Neural crest cell (in vitro differentiated cells): Measurements from ENCODE around the gene KCNC3. TPM values are rescaled to one million over a fixed set of nuclear protein-coding genes. Genes with fewer than 3 reads are reported as not detected.

Experiments
- DNase-seq: peaks from one replicate; pipeline ENCODE4 v3.0.0; 2021; ENCODE audit warnings: low read depth, mixed read lengths, low spot score
- H3K27ac Mint-ChIP-seq: one replicate; pipeline ENCODE4 v1.8.0; 2021; ENCODE audit warnings: mild to moderate bottlenecking, mixed read lengths; ENCODE audit not compliant: unreplicated experiment
- H3K27me3 Mint-ChIP-seq: 2 replicates; pipeline ENCODE4 v1.8.0; 2021; ENCODE audit warnings: low read depth, mild to moderate bottlenecking, mixed read lengths
- H3K36me3 Mint-ChIP-seq: 2 replicates; pipeline ENCODE4 v1.8.0; 2021; ENCODE audit warnings: low read depth, mild to moderate bottlenecking, mixed read lengths
- H3K4me1 Mint-ChIP-seq: 2 replicates; pipeline ENCODE4 v1.8.0; 2021; ENCODE audit warnings: mixed read lengths
- H3K4me3 Mint-ChIP-seq: one replicate; pipeline ENCODE4 v1.8.0; 2021; ENCODE audit warnings: mild to moderate bottlenecking, mixed read lengths
- H3K9me3 Mint-ChIP-seq: 2 replicates; pipeline ENCODE4 v1.8.0; 2021; ENCODE audit warnings: mixed read lengths
- total RNA-seq: library from RNA; stranded (reverse); gene quantifications from 2 replicates; pipeline ENCODE4 v1.2.1, GENCODE V29; 2021
- TF ChIP-seq, protein P1 (sequence below): fragments of 200-600 bp; sonication (generic); conservative IDR thresholded peaks from 2 replicates; pipeline ENCODE4 v1.5.0; 2021; ENCODE audit warnings: antibody characterized with exemption, mild to moderate bottlenecking

The KCNC3 gene
- total RNA-seq, 1 donor from 2014 or later: 4.2 TPM

DNA sequence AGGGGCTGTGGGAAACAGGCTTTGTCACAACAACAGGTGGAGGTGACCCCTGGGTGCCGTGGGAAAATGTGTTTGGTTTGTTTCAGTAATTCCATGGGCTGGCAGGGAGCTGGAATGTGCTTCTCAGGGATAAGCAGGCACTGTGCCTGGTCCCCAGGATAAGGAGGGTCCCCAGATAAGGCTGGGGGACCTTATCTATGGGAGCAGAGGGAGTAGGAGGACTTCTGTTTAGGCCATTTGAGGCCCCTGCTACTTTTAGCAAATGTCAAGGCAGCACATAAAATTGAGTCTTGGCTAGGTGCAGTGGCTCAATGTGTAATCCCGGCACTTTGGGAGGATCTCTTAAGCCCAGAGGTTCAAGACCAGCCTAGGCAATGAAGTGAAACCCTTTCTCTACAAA is 59.5 kb downstream of the KCNC3 start:
- H3K27ac Mint-ChIP-seq: no peak overlapping the region
- no peaks in the 10 kb centered on the region for H3K4me1 Mint-ChIP-seq
- TF ChIP-seq, protein P1, sequence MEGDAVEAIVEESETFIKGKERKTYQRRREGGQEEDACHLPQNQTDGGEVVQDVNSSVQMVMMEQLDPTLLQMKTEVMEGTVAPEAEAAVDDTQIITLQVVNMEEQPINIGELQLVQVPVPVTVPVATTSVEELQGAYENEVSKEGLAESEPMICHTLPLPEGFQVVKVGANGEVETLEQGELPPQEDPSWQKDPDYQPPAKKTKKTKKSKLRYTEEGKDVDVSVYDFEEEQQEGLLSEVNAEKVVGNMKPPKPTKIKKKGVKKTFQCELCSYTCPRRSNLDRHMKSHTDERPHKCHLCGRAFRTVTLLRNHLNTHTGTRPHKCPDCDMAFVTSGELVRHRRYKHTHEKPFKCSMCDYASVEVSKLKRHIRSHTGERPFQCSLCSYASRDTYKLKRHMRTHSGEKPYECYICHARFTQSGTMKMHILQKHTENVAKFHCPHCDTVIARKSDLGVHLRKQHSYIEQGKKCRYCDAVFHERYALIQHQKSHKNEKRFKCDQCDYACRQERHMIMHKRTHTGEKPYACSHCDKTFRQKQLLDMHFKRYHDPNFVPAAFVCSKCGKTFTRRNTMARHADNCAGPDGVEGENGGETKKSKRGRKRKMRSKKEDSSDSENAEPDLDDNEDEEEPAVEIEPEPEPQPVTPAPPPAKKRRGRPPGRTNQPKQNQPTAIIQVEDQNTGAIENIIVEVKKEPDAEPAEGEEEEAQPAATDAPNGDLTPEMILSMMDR: no peak
- H3K4me3 Mint-ChIP-seq: no peak overlapping the region
- no peaks in the 10 kb centered on the region for H3K36me3 Mint-ChIP-seq
- H3K27me3 Mint-ChIP-seq: peaks cover 3% of the 10 kb centered on the region
- no peaks in the 10 kb centered on the region for H3K9me3 Mint-ChIP-seq
- no peak for DNase-seq

DNA sequence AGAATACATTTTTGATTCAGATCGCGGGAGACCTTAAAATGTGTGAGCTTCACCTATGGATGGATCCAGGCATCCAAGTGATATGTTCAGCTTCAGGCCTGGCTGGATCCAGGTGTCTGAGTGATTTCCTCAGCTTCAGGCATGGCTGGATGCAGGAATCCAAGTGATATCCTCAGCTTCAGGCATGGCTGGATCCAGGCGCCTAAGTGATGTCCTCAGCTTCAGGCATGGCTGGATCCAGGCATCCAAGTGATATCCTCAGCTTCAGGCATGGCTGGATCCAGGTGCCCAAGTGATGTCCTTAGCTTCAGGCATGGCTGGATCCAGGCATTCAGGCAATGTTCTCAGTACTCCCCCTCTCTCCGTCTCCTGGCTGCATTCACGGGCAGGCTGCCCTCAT is 60.7 kb downstream of the KCNC3 start:
- TF ChIP-seq, protein P1: no peak
- H3K9me3 Mint-ChIP-seq: no peaks in the 10 kb centered on the region

DNA sequence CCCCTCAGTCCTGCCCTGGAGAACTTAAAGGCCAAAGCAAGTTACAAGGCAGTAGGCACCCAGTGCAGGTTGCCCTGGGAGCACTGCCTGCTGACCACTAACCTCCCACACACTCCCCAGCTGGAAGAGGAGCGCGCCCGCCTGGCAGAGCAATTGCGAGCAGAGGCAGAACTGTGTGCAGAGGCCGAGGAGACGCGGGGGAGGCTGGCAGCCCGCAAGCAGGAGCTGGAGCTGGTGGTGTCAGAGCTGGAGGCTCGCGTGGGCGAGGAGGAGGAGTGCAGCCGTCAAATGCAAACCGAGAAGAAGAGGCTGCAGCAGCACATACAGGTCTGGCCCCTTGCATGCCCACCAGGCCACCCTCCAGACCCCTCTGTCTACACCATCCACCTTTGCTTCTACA is 61.1 kb downstream of the KCNC3 start:
- no peak for DNase-seq
- H3K4me3 Mint-ChIP-seq: no peak overlapping the region
- TF ChIP-seq, protein P1: no peak
- no peaks in the 10 kb centered on the region for H3K4me1 Mint-ChIP-seq
- peaks cover 3% of the 10 kb centered on the region for H3K27me3 Mint-ChIP-seq
- no peak overlapping the region for H3K27ac Mint-ChIP-seq
- H3K36me3 Mint-ChIP-seq: no peaks in the 10 kb centered on the region
- H3K9me3 Mint-ChIP-seq: no peaks in the 10 kb centered on the region

More for the DNA sequence above, 60.7 kb downstream of the KCNC3 start:
- Mint-ChIP-seq H3K27ac (no peak overlapping the region), H3K4me3 (no peak overlapping the region), H3K36me3 (no peaks in the 10 kb centered on the region), H3K4me1 (no peaks in the 10 kb centered on the region), H3K27me3 (peaks cover 3% of the 10 kb centered on the region)
- DNase-seq: no peak

DNA sequence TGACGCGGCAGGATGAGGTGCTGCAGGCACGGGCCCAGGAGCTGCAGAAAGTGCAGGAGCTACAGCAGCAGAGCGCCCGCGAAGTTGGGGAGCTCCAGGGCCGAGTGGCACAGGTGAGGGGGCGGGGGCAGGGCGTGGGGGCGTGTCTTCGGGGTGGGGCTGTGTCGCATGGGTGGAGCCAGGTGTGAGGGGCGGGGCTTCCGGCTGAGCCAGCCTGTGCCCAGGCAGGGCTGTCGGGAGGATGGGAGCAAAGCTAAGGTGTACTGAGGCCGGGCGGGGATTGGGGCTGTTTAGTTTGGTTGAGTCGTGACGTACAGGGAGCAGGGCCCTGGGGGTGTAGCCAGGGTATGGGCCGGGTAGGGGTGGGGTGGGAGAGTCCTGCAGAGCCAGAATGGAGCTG is 62.3 kb downstream of the KCNC3 start:
- H3K4me1 Mint-ChIP-seq: no peaks in the 10 kb centered on the region
- DNase-seq: no peak
- H3K36me3 Mint-ChIP-seq: no peaks in the 10 kb centered on the region
- H3K9me3 Mint-ChIP-seq: no peaks in the 10 kb centered on the region
- peaks cover 3% of the 10 kb centered on the region for H3K27me3 Mint-ChIP-seq
- H3K27ac Mint-ChIP-seq: no peak overlapping the region
- TF ChIP-seq, protein P1: no peak
- H3K4me3 Mint-ChIP-seq: no peak overlapping the region

DNA sequence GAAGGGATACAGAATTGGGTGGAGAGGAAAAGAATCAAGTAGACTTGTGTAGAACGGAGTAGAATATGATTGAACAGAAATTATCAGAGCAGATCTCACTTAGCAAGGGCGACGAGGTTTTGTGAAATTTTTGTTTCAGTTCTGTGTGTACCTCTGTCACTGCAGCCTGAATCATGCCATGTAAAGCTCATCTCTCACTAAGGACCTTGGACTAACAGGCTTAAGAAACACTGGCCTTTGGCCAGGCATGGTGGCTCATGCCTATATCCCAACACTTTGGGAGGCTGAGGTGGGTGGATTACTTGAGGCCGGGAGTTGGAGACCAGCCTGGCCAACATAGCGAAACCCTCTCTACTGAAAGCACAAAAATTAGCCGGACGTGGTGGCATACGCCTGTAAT is 63.1 kb downstream of the KCNC3 start:
- TF ChIP-seq, protein P1: no peak
- Mint-ChIP-seq H3K36me3 (no peaks in the 10 kb centered on the region), H3K4me1 (no peaks in the 10 kb centered on the region), H3K4me3 (no peak overlapping the region), H3K27ac (no peak overlapping the region), H3K27me3 (peaks cover 3% of the 10 kb centered on the region), H3K9me3 (no peaks in the 10 kb centered on the region)
- DNase-seq: no peak
